Measurements from ENCODE around the gene DNAJC16.
"Not testable (repeated sequence)": the region's sequence is repeated elsewhere in the genome, so short reads cannot be mapped to it uniquely, and the experiment has no call there.

Gene DNAJC16

GRCh38 chr1:15592285-15592684 lies 65.6 kb downstream of the DNAJC16 start:
- DNase-seq = no peak

GRCh38 chr1:15595809-15596617 lies 69.4 kb downstream of the DNAJC16 start:
- DNase-seq = no peak

GRCh38 chr1:15598436-15598835 lies 71.8 kb downstream of the DNAJC16 start:
- DNase-seq = no peak

DNA sequence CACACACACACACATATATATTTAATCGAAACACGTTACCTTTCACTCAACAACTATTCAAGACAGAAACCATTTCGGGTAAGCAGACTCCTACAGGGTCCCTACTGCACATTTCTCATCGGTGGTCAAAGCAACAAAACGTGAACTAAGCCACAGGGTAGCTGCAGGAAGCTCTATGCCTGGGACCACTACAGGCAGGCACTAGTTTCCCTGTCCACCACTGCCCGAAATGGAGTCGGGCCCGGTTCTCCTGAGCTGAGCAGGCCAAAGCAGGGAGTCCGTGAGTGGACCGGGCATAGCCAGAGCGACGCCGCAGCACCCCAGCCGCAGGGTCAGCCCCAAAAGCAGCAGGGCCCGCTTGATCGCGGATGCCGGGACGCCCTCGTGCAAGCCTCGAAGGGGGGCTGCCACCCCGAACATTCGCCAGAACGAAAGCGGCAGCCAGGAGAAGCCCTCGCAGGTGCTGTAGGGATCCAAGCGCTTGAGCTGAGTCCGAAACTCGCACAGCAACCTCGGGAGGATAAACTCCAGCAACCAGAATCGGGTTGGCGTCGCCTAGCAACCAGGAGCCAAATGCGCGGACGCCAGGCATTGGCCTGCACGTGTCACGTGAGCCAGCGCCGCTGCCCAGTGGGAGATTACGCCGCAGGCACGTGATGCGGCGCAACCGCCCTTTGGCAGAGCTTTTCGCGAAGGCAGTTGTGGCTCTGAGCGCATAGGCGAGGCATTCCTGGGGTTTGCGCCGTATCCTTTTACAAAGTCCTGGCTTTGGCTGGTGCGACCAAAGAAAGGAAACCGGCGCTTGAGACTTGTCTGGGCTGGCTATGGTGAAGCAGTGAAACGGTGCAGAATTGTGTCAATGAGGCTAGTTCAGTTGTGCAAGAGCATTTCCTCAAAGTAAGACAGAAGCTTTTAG lies 76.7 kb downstream of the DNAJC16 start:
- DNase-seq = peak; percentile 100

GRCh38 chr1:15603966-15604282 lies 77.3 kb downstream of the DNAJC16 start:
- not testable (repeated sequence) for DNase-seq

DNA sequence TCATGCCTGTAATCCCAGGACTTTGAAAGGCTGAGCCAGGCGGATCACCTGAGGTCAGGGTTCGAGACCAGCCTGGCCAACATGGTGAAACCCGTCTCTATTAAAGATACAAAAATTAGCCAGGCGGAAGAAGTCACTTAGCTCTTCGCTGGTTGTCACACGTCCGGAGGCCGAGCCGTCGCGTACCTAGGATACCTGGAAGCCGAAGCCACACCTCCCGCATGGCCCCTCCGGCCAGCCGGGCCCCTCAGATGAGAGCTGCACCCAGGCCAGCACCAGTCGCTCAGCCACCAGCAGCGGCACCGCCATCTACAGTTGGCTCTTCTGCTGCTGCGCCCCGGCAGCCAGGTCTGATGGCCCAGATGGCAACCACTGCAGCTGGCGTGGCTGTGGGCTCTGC lies 77.8 kb downstream of the DNAJC16 start:
- DNase-seq = not testable (repeated sequence)

- peak; percentile 33 for DNase-seq
Measured at GRCh38 chr1:15605398-15606383, 79.0 kb downstream of the DNAJC16 start.

DNA sequence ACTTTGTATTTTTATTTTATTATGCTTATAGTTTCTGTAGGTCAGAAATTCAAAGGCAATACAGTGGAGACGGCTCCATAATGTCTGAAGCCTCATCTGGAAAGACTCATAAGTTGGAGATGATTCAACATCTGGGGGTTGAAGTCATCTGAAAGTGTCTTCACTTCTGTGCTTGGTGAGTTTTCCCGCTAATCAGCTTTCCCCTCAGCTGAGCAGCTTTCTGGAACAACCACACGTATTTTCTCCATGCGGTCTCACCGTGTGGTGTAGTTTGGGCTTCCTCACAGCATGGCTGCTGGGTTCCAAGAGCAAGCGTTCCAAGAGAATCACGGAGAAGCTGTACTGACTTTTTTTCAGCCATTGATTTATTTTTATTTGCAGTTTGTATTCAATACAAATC lies 83.0 kb downstream of the DNAJC16 start:
- no peak for DNase-seq

DNA sequence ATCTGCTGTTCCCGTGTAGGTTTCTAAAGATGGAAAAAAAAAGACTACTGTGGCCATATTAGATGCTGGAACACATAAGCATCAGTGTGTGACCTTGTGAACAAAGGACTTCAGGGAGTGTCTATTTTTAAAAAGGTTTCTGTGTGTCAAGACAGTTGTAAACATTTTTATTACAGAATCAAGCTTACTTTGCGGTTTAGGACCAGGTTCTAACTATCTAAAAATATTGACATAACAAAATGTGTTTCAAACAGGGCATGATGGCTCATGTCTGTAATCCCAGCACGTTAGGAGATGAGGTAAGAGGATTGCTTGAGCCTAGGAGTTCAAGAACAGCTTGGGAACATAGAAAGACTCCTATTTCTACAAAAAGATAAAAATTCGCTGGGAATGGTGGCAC lies 83.5 kb downstream of the DNAJC16 start:
- DNase-seq = peak; percentile 25

DNA sequence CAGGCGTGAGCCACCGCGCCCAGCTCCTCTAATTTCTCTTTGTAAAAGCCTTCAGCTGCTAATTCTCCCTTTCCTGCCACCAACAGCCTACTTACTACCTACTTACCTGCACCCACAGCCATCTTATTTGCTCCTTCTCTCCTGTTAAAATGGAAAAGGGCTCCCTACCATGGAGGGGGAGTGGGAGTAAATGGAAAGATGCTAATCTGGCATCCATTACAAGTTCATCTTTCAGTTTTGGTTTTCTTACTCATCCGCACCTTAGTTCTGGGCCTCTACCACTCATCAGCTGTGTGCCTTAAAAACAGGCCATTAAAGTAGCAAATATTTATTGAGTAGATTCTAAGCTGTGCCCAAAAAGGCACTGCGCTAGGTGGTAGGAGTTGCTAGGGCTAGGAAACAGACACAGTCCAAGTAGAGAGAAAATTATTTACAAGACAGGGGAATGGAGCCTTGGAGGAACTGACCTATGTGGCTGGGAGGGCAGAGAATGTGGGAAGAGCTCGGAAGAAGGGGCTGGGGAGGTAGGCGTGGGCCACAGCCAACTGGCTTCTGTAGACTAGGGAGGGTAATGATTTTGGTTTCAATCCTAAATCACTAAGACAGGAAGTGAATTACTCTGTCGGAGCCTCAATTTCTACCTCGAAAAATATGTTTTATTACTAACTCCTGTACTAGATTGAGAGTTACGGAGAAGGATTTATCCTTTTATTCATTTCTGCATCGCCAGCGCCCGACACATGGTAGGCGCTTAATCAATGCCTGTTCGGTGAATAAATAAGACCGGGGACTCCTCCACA lies 89.9 kb downstream of the DNAJC16 start:
- DNase-seq = no peak

GRCh38 chr1:15617173-15618076 lies 90.8 kb downstream of the DNAJC16 start, which contains the start of gene DDI2:
TSS of gene DDI2 (plus strand) at chr1:15617458. CDS start at chr1:15617671, 213 bp downstream.
- DNase-seq = peak; percentile 99

DNA sequence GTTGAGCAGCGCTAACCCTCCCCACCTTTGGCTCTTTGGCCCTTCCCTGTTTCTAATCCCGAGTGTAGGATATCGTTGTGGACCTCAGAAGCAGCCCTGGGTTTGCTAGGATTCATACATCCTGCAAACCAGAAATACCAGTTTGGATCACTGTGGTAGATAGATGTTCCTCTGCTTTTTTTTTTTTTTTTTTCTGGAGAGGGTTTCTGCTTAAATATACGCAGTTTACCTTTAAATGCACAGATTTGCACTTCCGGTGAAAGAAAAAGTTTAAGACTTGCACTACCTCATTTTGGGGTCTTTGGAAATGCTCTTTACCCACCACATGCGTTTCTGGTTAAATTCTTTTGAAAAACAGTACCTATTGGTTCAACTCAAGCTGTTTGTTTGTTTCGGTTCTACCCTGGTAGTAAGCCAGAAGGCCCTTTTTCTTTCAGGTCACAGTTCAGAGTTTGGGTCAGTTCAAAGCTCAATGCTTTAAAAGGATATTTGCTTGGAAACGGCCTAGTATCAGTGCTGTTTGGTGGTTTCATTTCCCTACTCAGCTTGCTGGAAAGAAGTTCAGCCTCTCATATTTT lies 91.5 kb downstream of the DNAJC16 start:
- DNase-seq = peak; percentile 94

DNA sequence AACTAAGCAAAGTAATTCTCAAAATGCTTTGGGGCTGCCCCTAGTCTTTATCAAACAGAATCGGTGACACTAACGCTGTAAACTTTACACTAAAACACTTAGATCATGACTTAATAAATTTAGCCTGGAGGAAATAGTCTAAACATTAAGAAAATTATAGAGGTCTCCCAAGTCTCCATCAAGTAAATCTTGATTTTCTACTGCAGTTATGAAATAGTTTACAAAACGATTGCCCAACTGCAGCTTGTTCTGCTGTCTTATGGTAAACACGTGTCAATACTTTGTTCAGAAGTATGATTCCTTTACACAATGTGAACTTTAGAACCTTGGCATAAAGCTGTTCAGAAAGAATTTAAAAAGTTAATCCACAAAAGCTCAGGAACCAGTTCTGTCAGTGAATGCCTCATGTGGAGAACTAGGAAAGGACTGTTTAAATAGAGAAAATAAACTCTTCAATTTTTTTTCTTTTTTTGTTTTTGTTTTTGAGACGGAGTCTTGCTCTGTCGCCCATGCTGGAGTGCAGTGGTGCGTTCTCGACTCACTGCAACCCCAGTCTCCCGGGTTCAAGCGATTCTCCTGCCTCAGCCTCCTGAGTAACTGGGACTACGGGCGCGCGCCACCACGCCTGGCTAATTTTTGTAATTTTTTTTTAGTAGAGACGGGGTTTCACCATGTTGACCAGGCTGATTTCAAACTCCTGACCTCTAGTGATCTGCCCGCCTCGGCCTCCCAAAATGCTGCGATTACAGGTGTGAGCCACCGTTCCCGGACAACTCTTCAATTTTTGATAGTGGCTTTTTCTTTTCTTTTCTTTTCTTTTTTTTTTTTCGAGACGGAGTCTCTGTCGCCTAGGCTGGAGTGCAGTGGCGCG lies 92.2 kb downstream of the DNAJC16 start:
- no peak for DNase-seq

DNA sequence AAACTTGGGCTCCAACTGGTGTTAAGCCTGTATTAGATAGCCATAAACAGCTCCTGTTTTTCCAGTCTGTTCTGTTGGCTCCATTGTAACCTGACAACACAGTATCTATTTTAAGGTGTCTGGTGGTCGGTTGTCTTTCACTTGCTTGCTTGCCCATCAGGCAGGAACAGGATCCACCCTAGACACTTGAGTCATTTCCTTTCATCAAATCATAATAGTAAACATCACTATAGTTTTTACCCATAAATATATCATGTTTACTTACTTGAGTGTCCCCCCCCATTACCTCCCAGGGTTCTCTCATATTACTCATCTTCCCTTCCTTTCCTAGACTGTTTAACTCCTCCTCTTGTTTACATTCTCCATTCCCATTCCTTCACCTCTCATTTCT lies 93.5 kb downstream of the DNAJC16 start:
- DNase-seq = peak; percentile 73

- no peak for DNase-seq
Measured at GRCh38 chr1:15620902-15621682, 94.4 kb downstream of the DNAJC16 start.

DNA sequence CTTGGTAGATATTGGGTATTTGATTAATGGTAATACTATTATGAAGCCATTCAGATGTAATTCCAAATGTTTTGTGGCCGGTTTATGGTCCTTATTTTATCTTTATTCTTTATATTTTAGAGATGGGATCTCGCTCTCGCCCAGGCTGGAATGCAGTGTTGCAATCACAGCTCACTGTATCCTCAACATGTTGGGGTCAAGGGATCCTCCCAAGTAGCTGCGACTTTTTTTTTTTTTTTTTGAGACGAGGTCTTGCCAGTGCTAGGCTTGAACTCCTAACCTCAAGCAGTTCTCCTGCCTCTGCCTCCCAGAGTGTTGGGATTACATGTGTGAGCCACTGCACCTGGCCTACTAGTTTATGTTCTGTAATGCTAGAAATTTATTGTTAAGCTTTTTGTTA lies 95.3 kb downstream of the DNAJC16 start:
- DNase-seq = no peak

DNA sequence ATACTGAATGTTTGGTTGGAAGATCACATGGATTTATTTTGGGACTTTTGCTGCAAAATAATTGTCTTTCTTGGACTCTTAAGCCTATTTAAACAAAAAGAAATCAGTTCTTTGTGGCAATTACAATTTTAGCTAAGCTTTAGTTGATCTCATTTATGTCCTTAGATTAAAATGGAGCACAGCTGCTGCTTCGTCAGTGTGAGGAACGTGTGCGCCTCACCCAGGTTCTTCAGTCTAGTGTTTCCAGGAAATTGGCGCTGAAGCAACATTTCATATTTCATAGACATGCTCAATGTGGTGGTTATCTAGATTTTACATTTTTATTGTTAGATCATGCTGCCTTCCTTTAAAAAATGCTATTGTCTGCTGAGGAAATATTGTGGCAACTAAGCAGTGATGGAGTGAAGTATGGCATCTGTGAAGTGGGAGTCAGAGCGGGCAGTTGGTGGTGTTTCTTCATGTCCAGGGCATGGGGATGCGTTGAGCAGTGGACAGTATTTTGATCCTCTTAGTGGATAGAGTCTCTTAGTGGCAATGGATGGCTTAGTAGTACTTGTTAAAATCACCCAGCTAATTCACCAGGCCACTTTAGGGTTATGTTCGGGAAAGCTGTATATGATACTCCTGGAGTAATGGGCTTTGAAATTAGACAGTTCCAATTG lies 96.2 kb downstream of the DNAJC16 start:
- DNase-seq = no peak

DNA sequence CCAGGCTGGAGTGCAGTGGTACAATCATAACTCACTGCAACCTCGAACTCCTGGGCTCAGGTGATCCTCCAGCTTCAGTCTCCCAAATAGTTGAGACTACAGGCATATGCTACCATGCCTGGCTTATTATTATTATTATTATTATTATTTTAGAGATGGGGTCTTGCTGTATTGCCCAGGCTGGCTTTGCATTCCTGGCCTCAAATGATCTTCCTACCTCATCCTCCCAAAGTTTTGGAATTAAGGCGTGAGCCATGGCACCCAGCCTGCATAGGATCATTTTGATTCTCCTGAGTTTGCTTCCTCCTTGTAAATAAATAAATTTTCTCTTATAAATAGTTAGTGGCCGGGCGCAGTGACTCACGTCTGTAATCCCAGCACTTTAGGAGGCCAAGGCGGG lies 96.8 kb downstream of the DNAJC16 start:
- no peak for DNase-seq

All from DMS53 (cell line).